Endothelial cell of umbilical vein (primary cell): Measurements from ENCODE around the gene KLF15.

Source experiments
- EZH2 ChIP-seq: IDR thresholded peaks from 2 replicates; pipeline ENCODE4 v1.6.1; 2012; ENCODE audit warnings: borderline replicate concordance, low read depth, mild to moderate bottlenecking, moderate library complexity, low read length, inconsistent platforms; ENCODE audit not compliant: severe bottlenecking
- FOS ChIP-seq: IDR thresholded peaks from 2 replicates; pipeline ENCODE4 v1.6.1; 2011; ENCODE audit warnings: mild to moderate bottlenecking, low read length, moderate library complexity, borderline replicate concordance; ENCODE audit not compliant: insufficient read depth
- GATA2 ChIP-seq: IDR thresholded peaks from 2 replicates; pipeline ENCODE4 v1.7.0; 2011; ENCODE audit warnings: low read depth, mild to moderate bottlenecking, moderate library complexity, mixed read lengths, low read length; ENCODE audit not compliant: insufficient read length, insufficient read depth
- JUN ChIP-seq: IDR thresholded peaks from 2 replicates; pipeline ENCODE4 v1.6.1; 2011; ENCODE audit warnings: borderline replicate concordance, low read depth; ENCODE audit not compliant: insufficient read length, insufficient read depth
- MAX ChIP-seq: IDR thresholded peaks from 2 replicates; pipeline ENCODE4 v1.6.1; 2011; ENCODE audit not compliant: insufficient read depth, insufficient read length
- POLR2A ChIP-seq: IDR thresholded peaks from 2 replicates; pipeline ENCODE4 v1.6.1; 2012; ENCODE audit warnings: low read depth, mild to moderate bottlenecking, control low read depth, low read length
- POLR2AphosphoS5 ChIP-seq: IDR thresholded peaks from 2 replicates; pipeline ENCODE4 v1.6.1; 2012; ENCODE audit warnings: low read depth, mild to moderate bottlenecking, control low read depth, low read length, moderate library complexity; ENCODE audit not compliant: insufficient read depth
- TF ChIP-seq, protein P1 (sequence below), 2 donors: IDR thresholded peaks; 1 replicate in 1 of 2; 2 replicates in 1 of 2; pipeline ENCODE4 v1.5.1; 2011; ENCODE audit warnings: low read length in 2 of 2, mild to moderate bottlenecking in 2 of 2, moderate library complexity in 2 of 2, control low read depth in 1 of 2, inconsistent platforms in 1 of 2, low read depth in 1 of 2; ENCODE audit not compliant: insufficient read depth in 1 of 2; ENCODE audit errors: extremely low read depth in 1 of 2

- TF ChIP-seq FOS: no peak
- TF ChIP-seq POLR2A: no peak
- TF ChIP-seq, protein P1, sequence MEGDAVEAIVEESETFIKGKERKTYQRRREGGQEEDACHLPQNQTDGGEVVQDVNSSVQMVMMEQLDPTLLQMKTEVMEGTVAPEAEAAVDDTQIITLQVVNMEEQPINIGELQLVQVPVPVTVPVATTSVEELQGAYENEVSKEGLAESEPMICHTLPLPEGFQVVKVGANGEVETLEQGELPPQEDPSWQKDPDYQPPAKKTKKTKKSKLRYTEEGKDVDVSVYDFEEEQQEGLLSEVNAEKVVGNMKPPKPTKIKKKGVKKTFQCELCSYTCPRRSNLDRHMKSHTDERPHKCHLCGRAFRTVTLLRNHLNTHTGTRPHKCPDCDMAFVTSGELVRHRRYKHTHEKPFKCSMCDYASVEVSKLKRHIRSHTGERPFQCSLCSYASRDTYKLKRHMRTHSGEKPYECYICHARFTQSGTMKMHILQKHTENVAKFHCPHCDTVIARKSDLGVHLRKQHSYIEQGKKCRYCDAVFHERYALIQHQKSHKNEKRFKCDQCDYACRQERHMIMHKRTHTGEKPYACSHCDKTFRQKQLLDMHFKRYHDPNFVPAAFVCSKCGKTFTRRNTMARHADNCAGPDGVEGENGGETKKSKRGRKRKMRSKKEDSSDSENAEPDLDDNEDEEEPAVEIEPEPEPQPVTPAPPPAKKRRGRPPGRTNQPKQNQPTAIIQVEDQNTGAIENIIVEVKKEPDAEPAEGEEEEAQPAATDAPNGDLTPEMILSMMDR (IDR thresholded peaks at IDR 0.05; ENCODE audit: extremely low read depth in 1 of 2, insufficient read depth in 1 of 2, low read depth in 1 of 2, low read length in 2 of 2): no peak
- TF ChIP-seq EZH2: no peak
- no peak for TF ChIP-seq GATA2
- no peak for TF ChIP-seq JUN
- no peak for TF ChIP-seq POLR2AphosphoS5
- no peak for TF ChIP-seq MAX
These were observed 15.5 kb downstream of the KLF15 start for GRCh38 chr3:126341755-126342150.
